ENCODE data around the gene MMP28.

The MMP28 gene

GRCh38 chr17:35734396-35734795 lies 61.0 kb downstream of the MMP28 start:
- Histone ChIP-seq H3F3A (ENCODE audit: insufficient read depth, low read length) (no peaks in the 10 kb centered on the region), H3K4me1 (ENCODE audit: insufficient read depth, low read length, severe bottlenecking) (no peaks in the 10 kb centered on the region), H3K4me3 (ENCODE audit: low read depth, low read length, poor library complexity, severe bottlenecking) (no peak overlapping the region), H3K4me2 (ENCODE audit: low read length) (no peak overlapping the region), H3K9me3 (ENCODE audit: low read length) (no peaks in the 10 kb centered on the region), H3K27me3 (ENCODE audit: insufficient read depth, low read length) (no peaks in the 10 kb centered on the region; the same call in none of the 2 replicates), H3K9me2 (ENCODE audit: low read depth, low read length) (no peaks in the 10 kb centered on the region), H3K9ac (ENCODE audit: low read length) (no peak overlapping the region), H3K36me3 (ENCODE audit: insufficient read depth, low read length) (no peaks in the 10 kb centered on the region), H3K27ac (ENCODE audit: low read depth, low read length, poor library complexity, severe bottlenecking) (no peak overlapping the region), H2AFZ (ENCODE audit: low read length) (no peak overlapping the region), H3K79me2 (ENCODE audit: insufficient read depth, low read length) (no peaks in the 10 kb centered on the region), H4K20me1 (ENCODE audit: insufficient read depth, low read length) (no peaks in the 10 kb centered on the region)
- TF ChIP-seq CTCF (IDR thresholded peaks at IDR 0.05; ENCODE audit: low read length) = no peak
- TF ChIP-seq EZH2 (IDR thresholded peaks at IDR 0.05; ENCODE audit: borderline replicate concordance, low read length) = no peak

GRCh38 chr17:35733366-35733765 lies 62.1 kb downstream of the MMP28 start:
- Histone ChIP-seq H3F3A (ENCODE audit: insufficient read depth, low read length) (no peaks in the 10 kb centered on the region), H3K4me2 (ENCODE audit: low read length) (no peak overlapping the region)
- TF ChIP-seq EZH2 (IDR thresholded peaks at IDR 0.05; ENCODE audit: borderline replicate concordance, low read length) (no peak), CTCF (IDR thresholded peaks at IDR 0.05; ENCODE audit: low read length) (no peak)

GRCh38 chr17:35732806-35733136 lies 62.7 kb downstream of the MMP28 start:
- Histone ChIP-seq H3K9ac (ENCODE audit: low read length) (no peak overlapping the region), H3K4me3 (ENCODE audit: low read depth, low read length, poor library complexity, severe bottlenecking) (no peak overlapping the region), H3K9me2 (ENCODE audit: low read depth, low read length) (no peaks in the 10 kb centered on the region), H4K20me1 (ENCODE audit: insufficient read depth, low read length) (no peaks in the 10 kb centered on the region), H3K27me3 (ENCODE audit: insufficient read depth, low read length) (no peaks in the 10 kb centered on the region; the same call in none of the 2 replicates), H3K9me3 (ENCODE audit: low read length) (no peaks in the 10 kb centered on the region), H3K4me1 (ENCODE audit: insufficient read depth, low read length, severe bottlenecking) (peaks cover 1% of the 10 kb centered on the region), H3F3A (ENCODE audit: insufficient read depth, low read length) (no peaks in the 10 kb centered on the region), H3K36me3 (ENCODE audit: insufficient read depth, low read length) (no peaks in the 10 kb centered on the region), H3K79me2 (ENCODE audit: insufficient read depth, low read length) (no peaks in the 10 kb centered on the region), H3K4me2 (ENCODE audit: low read length) (no peak overlapping the region), H2AFZ (ENCODE audit: low read length) (no peak overlapping the region), H3K27ac (ENCODE audit: low read depth, low read length, poor library complexity, severe bottlenecking) (no peak overlapping the region)
- TF ChIP-seq CTCF (IDR thresholded peaks at IDR 0.05; ENCODE audit: low read length) = no peak
- no peak for TF ChIP-seq EZH2 (IDR thresholded peaks at IDR 0.05; ENCODE audit: borderline replicate concordance, low read length)

More at GRCh38 chr17:35733366-35733765, 62.1 kb downstream of the MMP28 start:
- H3K4me3 ChIP-seq (ENCODE audit: low read depth, low read length, poor library complexity, severe bottlenecking) = no peak overlapping the region
- no peak overlapping the region for H3K9ac ChIP-seq (ENCODE audit: low read length)
- no peak overlapping the region for H2AFZ ChIP-seq (ENCODE audit: low read length)
- H3K79me2 ChIP-seq (ENCODE audit: insufficient read depth, low read length) = no peaks in the 10 kb centered on the region
- no peak overlapping the region for H3K27ac ChIP-seq (ENCODE audit: low read depth, low read length, poor library complexity, severe bottlenecking)
- no peaks in the 10 kb centered on the region; the same call in none of the 2 replicates for H3K27me3 ChIP-seq (ENCODE audit: insufficient read depth, low read length)
- H3K9me3 ChIP-seq (ENCODE audit: low read length) = no peaks in the 10 kb centered on the region
- no peaks in the 10 kb centered on the region for H3K36me3 ChIP-seq (ENCODE audit: insufficient read depth, low read length)
- no peaks in the 10 kb centered on the region for H3K4me1 ChIP-seq (ENCODE audit: insufficient read depth, low read length, severe bottlenecking)
- H4K20me1 ChIP-seq (ENCODE audit: insufficient read depth, low read length) = no peaks in the 10 kb centered on the region
- no peaks in the 10 kb centered on the region for H3K9me2 ChIP-seq (ENCODE audit: low read depth, low read length)
